Bronchial epithelial cell (primary cell): ENCODE results near the gene UBXN1. TPM values are rescaled to one million over a fixed set of nuclear protein-coding genes. Genes with fewer than 3 reads are reported as not detected.

Source experiments
- DNase-seq: peaks from one replicate; pipeline ENCODE4 v3.0.0-alpha.2; 2010; ENCODE audit warnings: low read depth
- FAIRE-seq: peaks from 2 replicates; lab custom pipeline; 2011; peaks lifted over from hg19 to GRCh38; lab: Jason Lieb, UNC
- H3K27me3 ChIP-seq: 2 replicates; pipeline ENCODE4 v1.5.1; 2011; ENCODE audit warnings: low read length; ENCODE audit not compliant: control insufficient read depth, insufficient read depth
- H3K36me3 ChIP-seq: 2 replicates; pipeline ENCODE4 v1.5.1; 2011; ENCODE audit warnings: low read length; ENCODE audit not compliant: control insufficient read depth, insufficient read depth
- H3K4me3 ChIP-seq: 2 replicates; pipeline ENCODE4 v1.5.1; 2011; ENCODE audit warnings: mild to moderate bottlenecking, low read depth, low read length, control low read depth
- total RNA-seq: library from RNA; depleted of rRNA; stranded (reverse); fragments of >200 nt; gene quantifications from 2 replicates; pipeline ENCODE4 v1.2.1, GENCODE V29; 2014
- TF ChIP-seq, protein P1 (sequence below): IDR thresholded peaks from 2 replicates; pipeline ENCODE4 v1.5.1; 2011; ENCODE audit warnings: mild to moderate bottlenecking, moderate library complexity, low read length, control low read depth, inconsistent platforms; ENCODE audit not compliant: insufficient read depth, severe bottlenecking

UBXN1 gene
- total RNA-seq, 1 donor from 2014 or later = 176 TPM

DNA sequence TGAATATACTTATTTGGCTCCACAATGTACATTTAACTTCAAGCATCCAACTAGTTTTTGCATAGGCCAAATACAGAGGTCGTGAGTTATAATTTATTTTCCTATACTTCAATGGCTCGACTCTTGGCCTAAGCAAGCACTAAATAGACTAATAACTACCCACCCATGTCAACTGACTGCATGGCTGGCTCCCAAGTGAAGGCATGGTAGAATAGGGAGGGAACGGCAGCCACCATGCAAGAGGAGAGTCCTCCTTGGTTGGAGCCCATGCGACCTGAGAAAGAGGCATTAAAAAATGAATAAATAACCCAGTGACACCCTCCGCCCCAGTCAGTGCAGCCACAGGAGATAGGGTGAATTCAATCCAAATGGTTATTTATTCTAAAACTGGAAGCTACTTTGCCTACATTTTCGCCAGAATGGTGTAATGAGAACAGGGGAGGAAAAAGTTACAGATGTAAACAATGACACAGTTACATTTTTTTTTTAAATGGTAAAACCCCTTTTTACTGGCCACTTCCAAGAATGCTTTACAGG is 33.5 kb upstream of the UBXN1 start:
- no peak for FAIRE-seq
- no peak for DNase-seq
- H3K4me3 ChIP-seq = no peak overlapping the region
- TF ChIP-seq, protein P1, sequence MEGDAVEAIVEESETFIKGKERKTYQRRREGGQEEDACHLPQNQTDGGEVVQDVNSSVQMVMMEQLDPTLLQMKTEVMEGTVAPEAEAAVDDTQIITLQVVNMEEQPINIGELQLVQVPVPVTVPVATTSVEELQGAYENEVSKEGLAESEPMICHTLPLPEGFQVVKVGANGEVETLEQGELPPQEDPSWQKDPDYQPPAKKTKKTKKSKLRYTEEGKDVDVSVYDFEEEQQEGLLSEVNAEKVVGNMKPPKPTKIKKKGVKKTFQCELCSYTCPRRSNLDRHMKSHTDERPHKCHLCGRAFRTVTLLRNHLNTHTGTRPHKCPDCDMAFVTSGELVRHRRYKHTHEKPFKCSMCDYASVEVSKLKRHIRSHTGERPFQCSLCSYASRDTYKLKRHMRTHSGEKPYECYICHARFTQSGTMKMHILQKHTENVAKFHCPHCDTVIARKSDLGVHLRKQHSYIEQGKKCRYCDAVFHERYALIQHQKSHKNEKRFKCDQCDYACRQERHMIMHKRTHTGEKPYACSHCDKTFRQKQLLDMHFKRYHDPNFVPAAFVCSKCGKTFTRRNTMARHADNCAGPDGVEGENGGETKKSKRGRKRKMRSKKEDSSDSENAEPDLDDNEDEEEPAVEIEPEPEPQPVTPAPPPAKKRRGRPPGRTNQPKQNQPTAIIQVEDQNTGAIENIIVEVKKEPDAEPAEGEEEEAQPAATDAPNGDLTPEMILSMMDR = no peak
- peaks cover 25% of the 10 kb centered on the region for H3K36me3 ChIP-seq
- no peaks in the 10 kb centered on the region for H3K27me3 ChIP-seq

DNA sequence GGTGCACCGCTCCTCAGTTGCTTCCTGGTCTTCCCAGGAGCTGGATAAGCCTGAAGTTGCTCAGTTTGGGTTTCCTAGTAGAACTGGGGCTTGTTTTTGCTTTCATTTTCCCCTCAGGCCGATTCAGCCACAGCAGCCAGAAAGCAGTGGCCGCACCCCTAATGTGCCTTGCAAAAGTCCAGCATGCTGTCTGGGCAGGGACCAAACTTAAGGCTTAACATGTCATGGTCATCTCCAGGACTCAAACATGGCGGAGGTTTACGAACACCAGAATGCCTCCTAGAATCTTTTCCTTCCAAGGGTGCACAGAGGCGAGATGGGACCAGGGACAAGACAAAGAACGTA is 31.1 kb upstream of the UBXN1 start:
- peaks cover 10% of the 10 kb centered on the region for H3K36me3 ChIP-seq
- DNase-seq (no peak), FAIRE-seq (no peak)
- H3K27me3 ChIP-seq = no peaks in the 10 kb centered on the region
- TF ChIP-seq, protein P1 = no peak
- peak overlapping the region; percentile 46 for H3K4me3 ChIP-seq

DNA sequence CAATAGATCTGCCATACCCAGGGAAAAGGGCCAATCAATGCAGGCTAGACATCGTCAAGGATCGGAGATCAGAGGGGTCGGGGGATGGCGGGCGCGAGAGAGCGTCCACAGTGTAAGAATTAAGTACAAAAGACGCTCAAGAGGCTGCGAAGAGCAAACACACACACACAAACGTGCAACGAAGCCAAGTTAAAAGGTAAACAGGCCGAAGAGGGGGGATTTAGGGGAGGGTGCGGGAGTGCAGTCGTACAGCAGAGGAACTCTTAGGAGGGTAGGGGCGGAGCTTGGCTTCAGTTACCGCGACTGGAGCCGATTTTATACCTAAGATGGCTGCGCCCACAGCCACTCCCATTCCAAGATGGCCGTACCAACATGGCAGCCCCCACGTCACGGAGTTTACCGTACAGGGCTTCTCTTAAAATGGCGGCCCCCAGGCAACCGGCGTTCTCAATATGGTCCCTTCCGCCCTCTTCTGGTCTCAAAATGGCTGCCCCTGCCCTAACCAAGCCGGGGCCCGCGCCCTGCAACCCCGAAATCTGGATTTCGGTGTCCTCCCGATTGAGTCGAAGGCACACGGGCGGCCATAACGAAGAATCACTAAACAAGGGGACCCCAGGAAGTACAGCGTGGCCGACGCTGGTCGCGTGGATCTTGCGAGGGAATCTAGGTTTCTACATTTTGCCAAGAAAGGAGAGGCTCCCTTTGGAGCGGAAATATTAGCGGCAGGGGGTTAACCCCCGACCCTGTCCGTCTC is 30.6 kb upstream of the UBXN1 start:
- DNase-seq (peak; percentile 94), FAIRE-seq (no peak)
- peaks cover 9% of the 10 kb centered on the region for H3K36me3 ChIP-seq
- H3K4me3 ChIP-seq = peak overlapping the region; percentile 46
- no peaks in the 10 kb centered on the region for H3K27me3 ChIP-seq
- TF ChIP-seq, protein P1 = no peak

DNA sequence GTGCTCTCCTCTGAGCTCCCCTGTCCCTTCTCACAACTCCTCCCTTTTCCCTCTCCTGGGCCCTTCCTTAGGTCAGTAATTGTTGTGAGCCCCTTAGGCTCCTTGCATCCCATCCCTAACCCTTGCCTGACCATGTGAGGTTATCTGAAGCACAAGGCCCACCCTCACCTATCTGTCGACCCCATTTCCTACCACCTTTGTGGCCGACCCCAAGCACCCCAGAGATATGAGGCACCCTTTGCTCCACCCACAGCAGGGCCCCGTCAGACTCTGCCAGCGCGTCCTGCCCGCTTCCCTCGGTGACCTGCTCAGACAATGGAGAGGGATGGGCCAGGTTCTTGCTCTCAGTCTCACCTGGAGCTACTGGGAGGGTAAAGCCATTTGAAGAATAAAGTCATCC is 29.9 kb upstream of the UBXN1 start:
- no peak for DNase-seq
- TF ChIP-seq, protein P1 = no peak
- FAIRE-seq = no peak

DNA sequence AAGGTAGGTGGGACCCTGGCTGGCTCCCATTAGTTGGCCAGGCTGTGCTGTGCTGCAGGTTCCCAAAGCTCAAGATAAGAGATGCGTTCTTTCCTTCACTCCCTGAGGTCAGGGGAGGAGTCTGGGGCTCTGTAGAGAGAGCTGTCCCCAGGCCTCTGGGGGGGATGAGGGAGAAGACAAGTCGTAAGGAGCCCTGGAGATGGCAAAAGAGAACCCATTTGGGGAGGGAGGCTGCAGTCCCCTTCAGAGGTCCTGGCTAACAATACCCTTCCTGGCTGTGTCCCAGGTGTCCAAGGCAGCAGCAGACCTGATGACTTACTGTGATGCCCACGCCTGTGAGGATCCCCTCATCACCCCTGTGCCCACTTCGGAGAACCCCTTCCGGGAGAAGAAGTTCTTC is 29.5 kb upstream of the UBXN1 start:
- no peaks in the 10 kb centered on the region for H3K27me3 ChIP-seq
- DNase-seq (no peak), FAIRE-seq (no peak)
- peak overlapping the region; percentile 46 for H3K4me3 ChIP-seq
- TF ChIP-seq, protein P1 = no peak
- peaks cover 7% of the 10 kb centered on the region for H3K36me3 ChIP-seq

More for the DNA sequence above, 29.9 kb upstream of the UBXN1 start:
- Histone ChIP-seq H3K36me3 (peaks cover 9% of the 10 kb centered on the region), H3K4me3 (peak overlapping the region; percentile 46), H3K27me3 (no peaks in the 10 kb centered on the region)
